OCI-LY1 (cell line): ENCODE measurements around the gene NSA2.

Experiments used
- H2AFZ ChIP-seq: fragments of 200-600 bp; sonication (generic), shearing (Covaris generic); 2 replicates; pipeline ENCODE4 v1.6.0; 2014; ENCODE audit warnings: antibody characterized with exemption, mild to moderate bottlenecking, low read length
- H3F3A ChIP-seq: fragments of 200-600 bp; sonication (generic), shearing (Covaris generic); 2 replicates; pipeline ENCODE4 v1.6.0; 2014; ENCODE audit warnings: mild to moderate bottlenecking, antibody characterized with exemption, low read length, moderate library complexity; ENCODE audit not compliant: insufficient read depth
- H3K27ac ChIP-seq: fragments of 200-600 bp; sonication (generic); 2 replicates; pipeline ENCODE4 v1.5.1; 2014; ENCODE audit warnings: low read length, mixed run types, mild to moderate bottlenecking, low read depth; ENCODE audit not compliant: poor library complexity, severe bottlenecking
- H3K27me3 ChIP-seq: fragments of 200-600 bp; sonication (generic); 2 replicates; pipeline ENCODE4 v1.6.0; 2014; ENCODE audit warnings: antibody characterized with exemption, mild to moderate bottlenecking, low read length, moderate library complexity; ENCODE audit not compliant: insufficient read depth
- H3K36me3 ChIP-seq: fragments of 200-600 bp; sonication (generic); 2 replicates; pipeline ENCODE4 v1.6.1; 2014; ENCODE audit warnings: mild to moderate bottlenecking, antibody characterized with exemption, low read length, moderate library complexity, mixed read lengths; ENCODE audit not compliant: insufficient read depth
- H3K4me1 ChIP-seq: fragments of 200-600 bp; sonication (generic); 2 replicates; pipeline ENCODE4 v1.5.1; 2014; ENCODE audit warnings: mild to moderate bottlenecking, low read length, moderate library complexity; ENCODE audit not compliant: insufficient read depth, severe bottlenecking
- H3K4me2 ChIP-seq: fragments of 200-600 bp; sonication (generic), shearing (Covaris generic); 2 replicates; pipeline ENCODE4 v1.6.1; 2014; ENCODE audit warnings: low read length
- H3K4me3 ChIP-seq: fragments of 200-600 bp; sonication (generic); 2 replicates; pipeline ENCODE4 v1.5.1; 2014; ENCODE audit warnings: low read length, low read depth, mild to moderate bottlenecking, mixed read lengths; ENCODE audit not compliant: poor library complexity, severe bottlenecking
- H3K79me2 ChIP-seq: fragments of 200-600 bp; shearing (Covaris generic); 2 replicates; pipeline ENCODE4 v1.6.1; 2016; ENCODE audit warnings: mixed run types, low read length, mixed read lengths; ENCODE audit not compliant: insufficient read depth
- H3K9ac ChIP-seq: fragments of 200-600 bp; sonication (generic), shearing (Covaris generic); 2 replicates; pipeline ENCODE4 v1.6.1; 2014; ENCODE audit warnings: mild to moderate bottlenecking, low read length, mixed read lengths
- H3K9me2 ChIP-seq: fragments of 200-600 bp; sonication (generic), shearing (Covaris generic); 2 replicates; pipeline ENCODE4 v1.6.1; 2014; ENCODE audit warnings: low read depth, mild to moderate bottlenecking, low read length, mixed read lengths
- H3K9me3 ChIP-seq: fragments of 200-600 bp; shearing (Covaris generic); 2 replicates; pipeline ENCODE4 v1.6.1; 2014; ENCODE audit warnings: low read length, mixed read lengths
- H4K20me1 ChIP-seq: fragments of 200-600 bp; sonication (generic), shearing (Covaris generic); 2 replicates; pipeline ENCODE4 v1.6.0; 2016; ENCODE audit warnings: mild to moderate bottlenecking, low read length; ENCODE audit not compliant: insufficient read depth
- EZH2 ChIP-seq: fragments of 200-600 bp; sonication (generic), shearing (Covaris generic); IDR thresholded peaks from 2 replicates; pipeline ENCODE4 v1.8.0; 2017; ENCODE audit warnings: borderline replicate concordance, mixed run types, mild to moderate bottlenecking, antibody characterized with exemption, low read length, moderate library complexity, mixed read lengths
- TF ChIP-seq, protein P1 (sequence below): fragments of 200-600 bp; sonication (generic), shearing (Covaris generic); IDR thresholded peaks from 2 replicates; pipeline ENCODE4 v1.5.1; 2017; ENCODE audit warnings: mild to moderate bottlenecking, antibody characterized with exemption, low read length, moderate library complexity, mixed read lengths

NSA2 gene

DNA sequence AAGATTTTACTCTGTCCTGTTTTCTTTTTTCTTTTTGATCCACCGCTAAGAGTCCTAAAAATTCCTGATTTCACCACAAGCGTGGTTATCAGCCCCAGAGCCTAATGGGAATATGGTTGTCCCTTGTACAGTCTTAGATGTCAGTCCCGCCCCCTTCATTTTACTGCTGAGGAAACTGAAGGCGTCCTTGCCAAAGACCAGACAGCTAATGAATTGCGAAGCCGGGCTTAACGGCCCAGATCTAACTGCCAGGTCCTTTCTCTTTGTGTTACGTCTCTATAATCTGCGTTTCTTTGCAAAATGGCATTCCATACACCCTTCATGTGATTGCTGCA lies 497 bp downstream of the NSA2 start:
- peaks cover 34% of the 10 kb centered on the region for H3K4me1 ChIP-seq
- TF ChIP-seq, protein P1, sequence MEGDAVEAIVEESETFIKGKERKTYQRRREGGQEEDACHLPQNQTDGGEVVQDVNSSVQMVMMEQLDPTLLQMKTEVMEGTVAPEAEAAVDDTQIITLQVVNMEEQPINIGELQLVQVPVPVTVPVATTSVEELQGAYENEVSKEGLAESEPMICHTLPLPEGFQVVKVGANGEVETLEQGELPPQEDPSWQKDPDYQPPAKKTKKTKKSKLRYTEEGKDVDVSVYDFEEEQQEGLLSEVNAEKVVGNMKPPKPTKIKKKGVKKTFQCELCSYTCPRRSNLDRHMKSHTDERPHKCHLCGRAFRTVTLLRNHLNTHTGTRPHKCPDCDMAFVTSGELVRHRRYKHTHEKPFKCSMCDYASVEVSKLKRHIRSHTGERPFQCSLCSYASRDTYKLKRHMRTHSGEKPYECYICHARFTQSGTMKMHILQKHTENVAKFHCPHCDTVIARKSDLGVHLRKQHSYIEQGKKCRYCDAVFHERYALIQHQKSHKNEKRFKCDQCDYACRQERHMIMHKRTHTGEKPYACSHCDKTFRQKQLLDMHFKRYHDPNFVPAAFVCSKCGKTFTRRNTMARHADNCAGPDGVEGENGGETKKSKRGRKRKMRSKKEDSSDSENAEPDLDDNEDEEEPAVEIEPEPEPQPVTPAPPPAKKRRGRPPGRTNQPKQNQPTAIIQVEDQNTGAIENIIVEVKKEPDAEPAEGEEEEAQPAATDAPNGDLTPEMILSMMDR, result no peak
- H3K9me3 ChIP-seq, result no peaks in the 10 kb centered on the region
- no peaks in the 10 kb centered on the region for H3K27me3 ChIP-seq
- H3K36me3 ChIP-seq, result peaks cover 47% of the 10 kb centered on the region
- H4K20me1 ChIP-seq, result no peaks in the 10 kb centered on the region; the same call in 1 of the 2 replicates
- H3K4me2 ChIP-seq, result peak overlapping the region; percentile 86
- H3K4me3 ChIP-seq, result peak overlapping the region; percentile 95
- no peaks in the 10 kb centered on the region for H3F3A ChIP-seq
- no peak overlapping the region; the same call in 1 of the 2 replicates for H2AFZ ChIP-seq
- H3K79me2 ChIP-seq, result peaks cover 46% of the 10 kb centered on the region
- H3K9me2 ChIP-seq, result no peaks in the 10 kb centered on the region
- peak overlapping the region; percentile 49 for H3K27ac ChIP-seq
- peak overlapping the region; percentile 94 for H3K9ac ChIP-seq

DNA sequence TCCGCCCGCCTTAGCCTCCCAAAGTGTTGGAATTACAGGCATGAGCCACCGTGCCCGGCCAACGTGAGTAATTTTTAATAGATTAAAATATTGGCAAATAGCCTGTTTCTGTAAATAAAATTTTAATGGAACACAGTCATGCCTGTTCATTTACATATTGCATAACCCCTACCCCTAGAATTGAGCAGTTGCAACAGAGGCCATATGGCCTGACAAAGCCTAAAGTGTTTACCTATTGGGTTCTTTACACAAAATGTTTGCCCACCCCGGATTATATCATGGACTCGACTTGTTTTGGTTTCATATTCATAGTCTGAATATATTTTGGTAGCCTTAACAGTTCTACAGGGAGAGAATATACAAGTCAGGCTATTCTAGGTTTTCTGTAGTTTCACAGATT lies 5.3 kb downstream of the NSA2 start:
- no peaks in the 10 kb centered on the region for H3F3A ChIP-seq
- H3K4me3 ChIP-seq, result no peak overlapping the region
- H3K27ac ChIP-seq, result no peak overlapping the region
- peaks cover 11% of the 10 kb centered on the region for H3K4me1 ChIP-seq
- no peak overlapping the region for H2AFZ ChIP-seq
- H3K36me3 ChIP-seq, result peaks cover 73% of the 10 kb centered on the region
- H3K9ac ChIP-seq, result no peak overlapping the region
- H4K20me1 ChIP-seq, result no peaks in the 10 kb centered on the region
- H3K27me3 ChIP-seq, result no peaks in the 10 kb centered on the region
- peaks cover 13% of the 10 kb centered on the region for H3K79me2 ChIP-seq
- no peak overlapping the region for H3K4me2 ChIP-seq
- H3K9me3 ChIP-seq, result no peaks in the 10 kb centered on the region
- TF ChIP-seq, protein P1, result no peak
- TF ChIP-seq EZH2, result no peak
- H3K9me2 ChIP-seq, result no peaks in the 10 kb centered on the region

DNA sequence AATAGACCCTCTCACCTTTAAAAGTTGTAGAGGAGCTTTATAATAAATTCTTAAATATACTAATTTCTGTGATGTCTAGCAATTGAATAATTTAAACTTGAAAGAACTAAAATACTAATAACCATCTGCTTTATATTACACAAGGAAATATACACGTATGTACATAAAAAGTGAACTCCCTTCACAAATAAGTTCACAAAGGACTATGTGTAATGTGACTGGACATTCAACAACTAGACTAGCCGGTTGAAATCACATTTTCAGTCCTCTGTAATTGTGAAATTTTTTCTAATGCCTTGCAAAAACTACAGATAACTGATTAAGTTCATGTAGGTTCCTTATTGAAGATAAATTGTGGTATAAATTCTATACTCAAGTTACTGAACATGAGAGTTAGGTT lies 11.6 kb downstream of the NSA2 start:
- H3K4me1 ChIP-seq, result no peaks in the 10 kb centered on the region
- H3K9me3 ChIP-seq, result no peaks in the 10 kb centered on the region
- no peaks in the 10 kb centered on the region; the same call in 1 of the 2 replicates for H4K20me1 ChIP-seq
- no peak for TF ChIP-seq EZH2
- TF ChIP-seq, protein P1, result no peak
- 0 out of 2 replicates have a peak, but pooled peaks cover 4% of the 10 kb centered on the region for H3F3A ChIP-seq
- H3K27me3 ChIP-seq, result no peaks in the 10 kb centered on the region
- no peaks in the 10 kb centered on the region for H3K79me2 ChIP-seq
- H3K4me3 ChIP-seq, result no peak overlapping the region
- no peak overlapping the region for H2AFZ ChIP-seq
- H3K4me2 ChIP-seq, result no peak overlapping the region
- no peak overlapping the region for H3K27ac ChIP-seq
- no peaks in the 10 kb centered on the region for H3K9me2 ChIP-seq
- no peak overlapping the region for H3K9ac ChIP-seq
- peaks cover 35% of the 10 kb centered on the region for H3K36me3 ChIP-seq
